NCI-H345 treated with DMSO at 0.1 percent for 48 hours (cell line): Measurements from ENCODE around the gene CLASP1.

Source experiments
- DNase-seq: peaks from one replicate; lab custom pipeline; 2025; ENCODE audit not compliant: unreplicated experiment; lab: John Stamatoyannopoulos, UW

The CLASP1 gene

DNA sequence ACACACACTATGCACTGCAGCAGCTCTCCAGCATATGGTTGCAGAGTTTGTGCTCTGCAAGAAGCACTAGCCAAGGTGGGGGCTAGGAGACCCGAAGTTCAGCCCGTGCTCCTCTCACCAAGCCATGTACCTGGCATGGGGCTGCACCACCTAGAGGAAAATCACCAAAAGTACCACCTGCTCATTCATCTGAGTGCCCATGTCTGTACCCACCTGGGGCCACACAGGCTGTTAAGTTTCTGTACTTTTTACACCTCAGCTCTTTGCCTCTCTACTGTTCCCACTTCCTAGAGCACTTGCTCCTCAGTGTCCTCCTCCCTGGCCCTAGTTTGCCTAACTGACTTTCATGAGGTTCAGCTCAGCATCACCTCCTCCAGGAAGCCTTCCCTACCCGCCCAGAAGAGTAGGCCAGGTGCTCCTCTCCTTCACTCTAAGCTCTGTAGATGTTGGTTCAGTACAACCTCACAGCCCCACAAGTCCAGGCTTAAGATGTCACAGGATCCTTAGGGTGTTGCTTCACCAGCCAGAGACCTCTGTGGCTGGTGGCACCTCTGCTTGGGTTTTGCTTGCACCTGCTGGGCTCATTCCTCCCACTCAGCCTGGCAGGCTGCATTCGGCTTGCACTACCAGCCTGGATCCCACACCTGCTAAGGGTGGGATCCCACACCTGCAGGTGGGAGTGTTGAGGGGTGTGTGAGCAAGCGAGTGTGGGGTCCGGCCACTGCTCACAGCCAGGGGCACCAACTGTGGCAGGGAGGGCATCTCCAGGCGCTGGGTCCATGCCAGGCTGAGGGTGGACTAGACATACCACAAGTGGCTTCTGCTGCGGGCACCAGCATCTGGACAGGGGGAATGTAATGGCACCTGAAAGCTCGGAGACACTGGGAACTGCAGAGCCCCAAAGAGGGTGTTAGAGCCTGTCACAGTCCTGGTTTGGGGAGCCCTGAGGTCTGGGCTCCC, 354.1 kb downstream of the CLASP1 start:
- no peak for DNase-seq

DNA sequence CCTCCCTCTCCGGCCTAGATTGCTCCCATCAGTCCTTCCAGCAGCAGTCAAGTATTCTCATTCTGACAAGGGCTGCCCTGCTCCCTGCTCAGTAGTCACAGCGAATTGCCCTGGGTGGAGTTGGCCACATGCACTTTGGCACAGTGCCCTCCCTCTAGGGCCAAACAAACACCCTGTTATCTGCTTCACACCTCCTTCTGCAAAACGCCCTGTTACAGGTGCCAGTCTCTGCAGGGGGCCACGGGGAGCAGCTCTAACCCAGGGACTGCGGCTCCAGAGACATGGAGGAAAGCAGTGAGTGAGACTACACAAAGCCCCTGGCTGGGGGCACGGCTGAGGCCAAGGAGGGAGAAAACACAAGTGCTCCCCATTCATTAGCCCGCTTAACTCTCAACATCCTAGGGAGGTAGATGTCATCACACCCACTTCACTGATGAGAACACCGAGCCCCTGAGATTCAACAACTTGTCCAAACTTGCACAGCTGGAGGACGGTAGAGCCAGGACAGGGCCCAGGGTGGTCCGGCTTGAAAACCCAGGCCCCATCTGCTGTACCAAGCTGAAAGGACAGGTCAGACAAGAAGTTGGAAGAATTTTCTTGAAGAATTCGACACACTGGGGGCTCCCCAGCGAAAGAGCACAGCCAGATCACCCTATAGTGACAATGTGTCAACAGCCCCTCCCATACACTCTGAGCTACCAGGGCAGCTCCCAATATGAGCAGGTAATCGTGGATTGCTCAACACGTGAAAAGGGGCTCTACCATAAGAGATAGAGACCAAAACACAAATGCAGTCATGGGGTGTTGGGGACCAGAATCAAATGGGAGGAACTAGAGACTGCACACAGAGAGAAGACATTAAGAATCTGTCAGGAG, 355.6 kb downstream of the CLASP1 start:
- DNase-seq: peak; percentile 89

DNA sequence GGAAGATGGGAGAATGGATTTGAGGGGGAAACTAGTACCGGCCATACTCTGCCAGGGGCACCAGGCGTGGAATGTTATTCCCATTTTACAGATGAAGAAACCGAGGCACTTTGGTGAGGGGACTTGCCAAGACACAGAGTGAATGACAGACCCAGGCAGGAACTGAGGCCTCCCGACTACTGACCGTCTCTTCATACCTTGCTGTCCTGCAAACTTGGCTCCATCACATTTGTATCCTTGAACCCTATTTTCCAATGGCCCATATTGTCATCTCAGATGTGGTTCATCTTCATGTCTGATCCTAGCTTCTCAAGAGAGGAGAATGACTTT, 358.0 kb downstream of the CLASP1 start:
- DNase-seq: no peak

DNA sequence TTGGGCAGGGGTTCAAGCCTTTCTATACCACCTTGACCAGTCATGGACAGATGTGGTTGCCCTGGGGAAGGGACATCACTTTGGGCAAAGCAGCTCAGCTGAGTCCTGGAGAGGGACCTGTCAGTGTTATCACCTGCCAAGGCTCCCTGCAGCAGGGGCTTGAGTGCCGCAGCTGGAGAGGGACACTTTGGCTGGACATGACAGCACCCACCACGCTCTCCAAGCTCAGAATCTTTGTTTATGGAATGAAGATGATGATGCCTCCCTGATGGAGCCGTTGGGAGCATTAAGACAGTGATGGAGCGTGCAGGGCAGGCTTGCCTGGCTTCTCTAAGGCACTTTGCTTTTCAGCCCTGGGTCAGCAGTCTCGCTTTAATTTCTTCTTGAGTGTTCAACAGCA, 360.0 kb downstream of the CLASP1 start:
- DNase-seq: no peak

DNA sequence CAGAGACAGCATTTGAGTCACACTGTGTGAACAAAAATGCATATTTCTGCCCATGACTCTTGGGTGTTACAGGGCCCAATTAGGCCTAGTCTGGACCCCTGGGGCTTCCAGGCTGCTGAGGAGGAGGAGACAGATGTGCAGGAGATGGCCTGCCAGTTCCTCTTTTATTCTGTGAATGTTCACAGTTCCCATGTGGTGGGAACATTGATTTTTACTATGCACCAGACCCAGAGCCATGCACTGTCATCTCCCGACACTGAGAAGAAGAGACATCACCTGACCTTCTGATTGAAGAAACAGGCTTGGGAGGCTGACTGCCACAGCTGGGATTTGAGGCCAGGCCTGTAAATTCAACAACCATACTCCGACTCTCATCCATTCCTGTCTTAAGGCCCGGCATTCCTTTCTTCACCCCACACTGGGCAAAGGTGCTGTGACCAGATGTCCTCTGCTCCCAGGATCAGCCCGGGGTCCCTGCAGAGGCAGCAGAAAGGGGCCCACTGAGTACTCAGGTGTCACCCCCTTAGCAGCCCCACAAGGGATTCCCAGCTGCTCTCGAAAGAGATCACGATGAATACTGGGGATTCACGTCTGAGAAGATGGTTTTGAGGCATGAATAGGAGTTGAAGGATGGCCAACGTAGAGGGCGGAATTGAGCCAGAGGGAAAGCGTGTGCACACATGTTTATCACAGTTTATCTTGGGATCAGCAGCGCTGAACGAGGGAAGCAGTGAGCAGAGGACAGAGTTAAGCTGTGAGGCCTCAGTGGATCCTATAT, 360.6 kb downstream of the CLASP1 start:
- DNase-seq: no peak

DNA sequence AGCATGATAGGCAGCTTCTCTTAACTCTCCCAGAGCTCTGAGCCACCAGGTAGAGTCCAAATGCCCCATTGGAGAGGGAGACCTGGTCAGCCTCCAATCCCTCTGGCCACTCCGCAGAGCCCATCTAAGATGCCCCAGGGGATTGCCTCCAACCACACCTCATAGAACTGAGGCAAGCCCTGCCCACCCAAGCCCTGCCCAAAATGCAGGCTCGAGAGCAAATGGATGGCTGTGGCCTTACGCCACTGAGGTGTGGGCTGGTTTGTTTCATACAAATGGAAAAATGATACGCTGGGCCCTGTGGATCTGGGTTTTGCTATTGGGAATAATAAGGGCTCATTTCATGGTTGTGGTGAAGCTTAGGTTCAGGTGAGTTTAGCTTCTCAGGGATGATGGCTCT, 361.3 kb downstream of the CLASP1 start:
- no peak for DNase-seq
